Esophagus squamous epithelium (tissue), 5 donors: ENCODE data around the gene BTBD2. TPM values are rescaled to one million over a fixed set of nuclear protein-coding genes. Genes with fewer than 3 reads are reported as not detected.
A peak's percentile ranks its signal among the peaks of the same experiment; 100 is the strongest.

Source experiments
- DNase-seq: peaks from one replicate; lab custom pipeline; 2025; lab: John Stamatoyannopoulos, UW
- H3K27ac ChIP-seq, 4 donors: fragments of 200-600 bp; sonication (generic); one replicate each; pipeline ENCODE4 v1.5.1; 2016 to 2019; ENCODE audit warnings: mild to moderate bottlenecking in 1 of 4
- H3K27me3 ChIP-seq, 4 donors: fragments of 200-600 bp; sonication (generic); 1 replicate in 3 of 4; 2 replicates in 1 of 4; pipeline versions ENCODE4 v1.5.1 to v1.6.0; 2017 to 2021; ENCODE audit warnings: antibody characterized with exemption in 1 of 4
- H3K36me3 ChIP-seq, 3 donors: fragments of 200-600 bp; sonication (generic); one replicate each; pipeline ENCODE4 v1.5.1; 2016 to 2019
- H3K4me1 ChIP-seq, 3 donors: fragments of 200-600 bp; sonication (generic); one replicate each; pipeline ENCODE4 v1.5.1; 2017 to 2019
- H3K4me3 ChIP-seq, 4 donors: fragments of 200-600 bp; sonication (generic); 1 replicate in 3 of 4; 2 replicates in 1 of 4; pipeline ENCODE4 v1.5.1; 2016 to 2019; ENCODE audit warnings: mild to moderate bottlenecking in 2 of 4, moderate library complexity in 1 of 4
- H3K9me3 ChIP-seq, 3 donors: fragments of 200-600 bp; sonication (generic); one replicate each; pipeline ENCODE4 v1.5.1; 2016 to 2019
- POLR2A ChIP-seq, 4 donors: fragments of 450-650 bp; IDR thresholded peaks; one replicate each; pipeline ENCODE4 v1.6.1; 2017; ENCODE audit warnings: antibody characterized with exemption in 4 of 4, mild to moderate bottlenecking in 4 of 4, moderate library complexity in 3 of 4
- WGBS, 2 donors: methylation state at CpG; one replicate each; pipeline ENCODE4 v1.1.5; 2018; 5-methylcytosine and 5-hydroxymethylcytosine counted together
- intact Hi-C: fragments of 100-400 bp; cut with DNase I; formaldehyde crosslinking; loops from one replicate; pipeline ENCODE4 v1.15.0; 2022
- total RNA-seq, 4 donors: library from RNA; depleted of rRNA; stranded (reverse); fragments of >200 nt; gene quantifications; one replicate each; pipeline ENCODE4 v1.1.0, GENCODE V29; 2016
- TF ChIP-seq, protein P1 (sequence below), 6 experiments: fragments of 450-650 bp in 4 of 6; fragments of 200-600 bp in 2 of 6; sonication (generic) in 2 of 6; IDR thresholded peaks; one replicate each; pipeline ENCODE4 v1.5.1; 2016 to 2019; ENCODE audit warnings: antibody characterized with exemption in 6 of 6, mild to moderate bottlenecking in 4 of 6, moderate library complexity in 4 of 6
- donor health status: DM: yes; HTN: yes; CAD: no.

Gene BTBD2
- total RNA-seq, 4 donors from 2014 or later = 42.3 to 79.0 (median 63.8) TPM

DNA sequence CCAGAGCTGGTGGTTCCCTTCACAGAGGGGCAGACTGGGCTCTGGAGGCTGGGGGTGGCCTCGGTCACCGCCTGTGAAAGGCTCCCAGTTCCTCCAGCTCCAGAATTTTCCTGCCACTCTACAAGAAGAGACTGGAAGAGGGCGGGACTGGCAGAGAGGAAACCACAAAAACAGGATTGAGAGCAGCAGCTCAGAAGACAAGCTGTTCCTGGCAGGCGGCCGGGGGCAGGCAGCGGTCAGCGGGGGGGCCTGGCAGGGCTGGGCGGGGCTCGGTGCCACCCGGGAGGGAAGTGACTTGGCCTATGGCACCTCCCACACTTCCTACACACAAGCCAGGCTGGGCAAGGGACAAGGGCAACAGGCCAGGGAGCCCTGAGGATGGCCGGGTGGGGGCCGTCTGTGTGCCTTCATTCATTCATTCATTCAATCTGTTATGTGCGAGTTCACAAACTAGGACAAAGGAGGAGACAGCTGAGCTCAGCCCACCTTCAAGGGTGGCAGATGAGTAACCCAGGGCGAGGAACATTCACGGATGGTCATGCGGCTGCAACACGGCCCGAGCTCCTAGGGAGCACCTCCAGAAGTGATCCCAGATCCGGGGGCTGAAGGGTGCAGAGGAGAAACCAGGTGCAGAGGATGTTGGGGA, 16.9 kb upstream of the BTBD2 start:
- 2 to 15% methylated on average over 8 to 11 of the region's 19 CpGs for WGBS, 2 donors
- Histone ChIP-seq H3K27ac (peak overlapping the region; percentile 94 to 99 (median 98)), H3K4me3 (peak overlapping the region in 3 of 4 donors; percentile 11 to 58 (median 23)), H3K36me3 (no peaks in the 10 kb centered on the region), H3K27me3 (no peaks in the 10 kb centered on the region), H3K9me3 (peaks cover 0 to 12% (median 11%) of the 10 kb centered on the region in 3 donors), H3K4me1 (peaks cover 43 to 75% (median 60%) of the 10 kb centered on the region in 3 donors)
- intact Hi-C loops = no loop called here
- TF ChIP-seq POLR2A (IDR thresholded peaks at IDR 0.05) = peak in 2 of 4 donors; percentile 9 to 49
- TF ChIP-seq, protein P1, sequence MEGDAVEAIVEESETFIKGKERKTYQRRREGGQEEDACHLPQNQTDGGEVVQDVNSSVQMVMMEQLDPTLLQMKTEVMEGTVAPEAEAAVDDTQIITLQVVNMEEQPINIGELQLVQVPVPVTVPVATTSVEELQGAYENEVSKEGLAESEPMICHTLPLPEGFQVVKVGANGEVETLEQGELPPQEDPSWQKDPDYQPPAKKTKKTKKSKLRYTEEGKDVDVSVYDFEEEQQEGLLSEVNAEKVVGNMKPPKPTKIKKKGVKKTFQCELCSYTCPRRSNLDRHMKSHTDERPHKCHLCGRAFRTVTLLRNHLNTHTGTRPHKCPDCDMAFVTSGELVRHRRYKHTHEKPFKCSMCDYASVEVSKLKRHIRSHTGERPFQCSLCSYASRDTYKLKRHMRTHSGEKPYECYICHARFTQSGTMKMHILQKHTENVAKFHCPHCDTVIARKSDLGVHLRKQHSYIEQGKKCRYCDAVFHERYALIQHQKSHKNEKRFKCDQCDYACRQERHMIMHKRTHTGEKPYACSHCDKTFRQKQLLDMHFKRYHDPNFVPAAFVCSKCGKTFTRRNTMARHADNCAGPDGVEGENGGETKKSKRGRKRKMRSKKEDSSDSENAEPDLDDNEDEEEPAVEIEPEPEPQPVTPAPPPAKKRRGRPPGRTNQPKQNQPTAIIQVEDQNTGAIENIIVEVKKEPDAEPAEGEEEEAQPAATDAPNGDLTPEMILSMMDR (IDR thresholded peaks at IDR 0.05) = no peak
- DNase-seq = peak; percentile 55

DNA sequence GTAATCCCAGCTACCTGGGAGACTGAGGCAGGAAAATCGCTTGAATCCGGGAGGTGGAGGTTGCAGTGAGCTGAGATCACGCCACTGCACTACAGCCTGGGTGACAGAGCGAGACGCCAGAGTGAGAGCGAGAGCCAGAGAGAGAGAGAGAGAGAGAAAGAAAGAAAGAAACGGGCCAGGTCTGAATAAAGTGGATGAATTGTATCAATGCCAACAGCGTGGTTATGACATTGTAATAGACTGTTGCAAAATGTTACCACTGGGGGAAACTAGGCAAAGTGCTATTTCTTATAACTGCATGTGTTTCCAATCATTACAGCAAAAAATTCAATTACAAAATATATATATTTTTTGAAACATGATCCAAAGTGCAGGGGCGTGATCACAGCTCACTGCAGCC, 11.8 kb upstream of the BTBD2 start:
- Histone ChIP-seq H3K4me3 (no peak overlapping the region), H3K36me3 (no peaks in the 10 kb centered on the region), H3K27me3 (no peaks in the 10 kb centered on the region), H3K27ac (peak overlapping the region; percentile 64 to 89 (median 78)), H3K4me1 (peaks cover 32 to 49% (median 37%) of the 10 kb centered on the region in 3 donors), H3K9me3 (peaks cover 0 to 4% (median 0%) of the 10 kb centered on the region in 3 donors)
- intact Hi-C loops = no loop called here
- no peak for DNase-seq
- 49 to 50% methylated on average over 9 of the region's 9 CpGs for WGBS, 2 donors
- TF ChIP-seq, protein P1 (IDR thresholded peaks at IDR 0.05) = peak in 1 of 6 experiments; percentile 22
- TF ChIP-seq POLR2A (IDR thresholded peaks at IDR 0.05) = no peak

DNA sequence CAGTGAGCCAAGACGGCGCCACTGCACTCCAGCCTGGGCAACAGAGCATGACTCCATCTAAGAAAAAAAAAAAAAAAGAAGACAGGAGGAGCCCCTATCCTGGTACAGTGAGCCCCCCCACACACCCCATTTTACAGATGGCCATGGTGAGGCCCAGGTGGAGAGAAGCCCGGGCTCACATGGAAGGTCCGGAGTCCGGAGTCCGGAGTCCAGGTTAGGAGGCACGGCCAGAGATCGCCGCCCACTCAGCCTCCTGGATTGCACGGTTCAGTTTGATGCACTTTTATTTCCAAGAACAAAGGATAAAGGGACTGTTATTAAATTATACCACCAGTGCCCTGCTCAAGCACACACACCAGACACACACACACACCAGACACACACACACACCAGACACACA, 11.3 kb upstream of the BTBD2 start:
- WGBS, 2 donors = 85 to 93% methylated on average over 10 of the region's 10 CpGs
- H3K4me1 ChIP-seq = peaks cover 31 to 43% (median 31%) of the 10 kb centered on the region in 3 donors
- H3K4me3 ChIP-seq = no peak overlapping the region
- intact Hi-C loops = no loop called here
- peak overlapping the region; percentile 64 to 89 (median 78) for H3K27ac ChIP-seq
- H3K36me3 ChIP-seq = no peaks in the 10 kb centered on the region
- TF ChIP-seq POLR2A (IDR thresholded peaks at IDR 0.05) = no peak
- TF ChIP-seq, protein P1 (IDR thresholded peaks at IDR 0.05) = no peak
- H3K27me3 ChIP-seq = no peaks in the 10 kb centered on the region
- peaks cover 0 to 4% (median 0%) of the 10 kb centered on the region in 3 donors for H3K9me3 ChIP-seq
- DNase-seq = no peak

DNA sequence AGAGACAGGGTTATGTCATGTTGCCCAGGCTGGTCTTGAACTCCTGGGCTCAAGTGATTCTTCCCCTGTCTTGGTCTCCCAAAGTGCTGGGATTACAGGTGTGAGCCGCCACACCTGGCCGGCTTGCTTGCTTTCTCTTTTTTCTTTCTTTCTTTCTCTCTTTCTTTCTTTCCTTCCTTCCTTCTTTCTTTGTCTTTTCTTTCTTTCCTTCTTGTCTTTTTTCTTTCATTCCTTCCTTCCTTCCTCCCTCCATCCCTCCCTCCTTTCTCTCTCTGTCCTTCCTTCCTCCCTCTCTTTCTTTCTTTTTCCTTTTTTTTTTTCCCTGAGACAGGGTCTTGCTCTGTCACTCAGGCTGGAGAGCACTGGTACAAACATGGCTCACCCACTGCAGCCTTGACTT, 6.8 kb upstream of the BTBD2 start:
- Histone ChIP-seq H3K27ac (no peak overlapping the region), H3K9me3 (peaks cover 0 to 4% (median 0%) of the 10 kb centered on the region in 3 donors), H3K4me3 (no peak overlapping the region), H3K36me3 (no peaks in the 10 kb centered on the region), H3K4me1 (peaks cover 0 to 19% (median 4%) of the 10 kb centered on the region in 3 donors), H3K27me3 (no peaks in the 10 kb centered on the region)
- TF ChIP-seq POLR2A (IDR thresholded peaks at IDR 0.05) = no peak
- TF ChIP-seq, protein P1 (IDR thresholded peaks at IDR 0.05) = no peak
- no peak for DNase-seq
- WGBS, 2 donors = 93 to 95% methylated on average over 2 of the region's 2 CpGs
- intact Hi-C loops = loop anchor here (5.0 kb wide), 1 partner anchor 45 kb away; no protein-coding TSS in a partner anchor

DNA sequence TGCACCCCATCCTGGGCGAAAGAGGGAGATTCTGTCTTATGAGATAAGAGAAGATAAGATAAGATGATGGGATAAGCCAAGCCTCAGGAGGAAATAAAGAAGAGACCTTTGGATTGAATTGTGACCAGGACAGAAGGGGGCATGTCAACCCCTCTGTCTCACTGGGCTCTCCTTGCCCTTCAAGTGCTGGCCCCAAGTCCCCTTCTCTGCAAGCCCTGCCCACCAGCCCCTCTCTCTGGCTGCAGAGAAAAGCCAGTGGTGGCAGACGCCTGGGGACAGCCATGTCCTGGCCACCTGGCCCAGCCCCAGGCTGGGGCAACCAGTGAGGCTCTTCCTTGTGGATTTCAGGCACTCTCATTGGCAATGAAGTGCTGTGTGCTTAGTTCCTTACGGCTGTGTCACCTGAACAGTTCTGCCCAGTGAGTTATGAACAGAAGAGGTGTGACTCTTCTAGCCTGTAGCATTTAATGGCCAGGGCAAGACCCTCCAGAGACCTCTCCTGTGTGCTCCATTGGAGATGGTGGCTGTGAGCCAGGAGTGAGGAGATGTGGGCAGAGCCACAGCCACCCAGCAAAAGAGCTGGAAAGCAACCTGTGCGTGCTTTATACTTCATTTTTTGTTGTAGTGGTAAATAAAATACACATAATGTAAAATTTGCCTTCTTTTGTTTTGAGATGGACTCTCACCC, 6.1 kb upstream of the BTBD2 start:
- no peak for TF ChIP-seq POLR2A (IDR thresholded peaks at IDR 0.05)
- TF ChIP-seq, protein P1 (IDR thresholded peaks at IDR 0.05) = no peak
- H3K27ac ChIP-seq = no peak overlapping the region
- peaks cover under 1 to 18% (median under 1%) of the 10 kb centered on the region in 3 donors for H3K4me1 ChIP-seq
- H3K36me3 ChIP-seq = no peaks in the 10 kb centered on the region
- no peaks in the 10 kb centered on the region for H3K27me3 ChIP-seq
- intact Hi-C loops = loop anchor here (5.0 kb wide), 1 partner anchor 46 kb away; no protein-coding TSS in a partner anchor
- 82 to 83% methylated on average over 2 of the region's 4 CpGs for WGBS, 2 donors
- no peak for DNase-seq
- H3K9me3 ChIP-seq = peaks cover 0 to 4% (median 0%) of the 10 kb centered on the region in 3 donors
- no peak overlapping the region for H3K4me3 ChIP-seq
